ENCODE results near the gene ANKRD22. TPM values are rescaled to one million over a fixed set of nuclear protein-coding genes. Genes with fewer than 3 reads are reported as not detected.

Gene ANKRD22
- polyA plus RNA-seq, 1 of the 3 experiments (the other 2 are of a cell fraction), result 0.15 TPM

- no peaks in the 10 kb centered on the region for H3K79me2 ChIP-seq (ENCODE audit: insufficient read depth)
- no peaks in the 10 kb centered on the region for H3K4me1 ChIP-seq (ENCODE audit: control insufficient read depth in 1 of 2, insufficient read depth in 2 of 2, low read depth in 1 of 2, low read length in 1 of 2)
- no peaks in the 10 kb centered on the region for H3K27me3 ChIP-seq (ENCODE audit: insufficient read depth)
- no peaks in the 10 kb centered on the region for H3K36me3 ChIP-seq (replicated peaks in 1 of 2; ENCODE audit: control insufficient read depth in 1 of 2, insufficient read depth in 2 of 2, low read length in 1 of 2)
- no peak overlapping the region for H3K27ac ChIP-seq (ENCODE audit: low read depth in 2 of 2, low read length in 1 of 2)
- no peak overlapping the region for H3K4me3 ChIP-seq (ENCODE audit: low read depth in 2 of 2, low read length in 1 of 2)
- DNase-seq, result no peak
- TF ChIP-seq MAX (IDR thresholded peaks at IDR 0.05; ENCODE audit: low read depth), result no peak
- TF ChIP-seq JUND (IDR thresholded peaks at IDR 0.05), result no peak
- TF ChIP-seq FOXM1 (IDR thresholded peaks at IDR 0.05; ENCODE audit: low read depth), result no peak
- TF ChIP-seq MEF2A (IDR thresholded peaks at IDR 0.05; ENCODE audit: borderline replicate concordance, low read depth), result no peak
- no peak for TF ChIP-seq POLR2AphosphoS5 (IDR thresholded peaks at IDR 0.05; ENCODE audit: low read depth, low read length)
- TF ChIP-seq ZBTB33 (IDR thresholded peaks at IDR 0.05; ENCODE audit: borderline replicate concordance, low read depth), result no peak
- TF ChIP-seq GABPA (IDR thresholded peaks at IDR 0.05; ENCODE audit: low read depth), result no peak
- TF ChIP-seq USF2 (IDR thresholded peaks at IDR 0.05; ENCODE audit: borderline replicate concordance, low read depth, low read length), result no peak
- TF ChIP-seq REST (IDR thresholded peaks at IDR 0.05; ENCODE audit: low read depth, low read length), result no peak
- TF ChIP-seq FOXJ3 (CRISPR knock-in tag; IDR thresholded peaks at IDR 0.05), result no peak
- TF ChIP-seq NRF1 (IDR thresholded peaks at IDR 0.05; ENCODE audit: low read depth, low read length), result no peak
- no peak for TF ChIP-seq FOSL2 (IDR thresholded peaks at IDR 0.05; ENCODE audit: borderline replicate concordance, low read depth)
- TF ChIP-seq TAF1 (IDR thresholded peaks at IDR 0.05; ENCODE audit: borderline replicate concordance, low read depth, low read length), result no peak
- TF ChIP-seq PBX3 (IDR thresholded peaks at IDR 0.05), result no peak
- no peak for TF ChIP-seq USF1 (IDR thresholded peaks at IDR 0.05; ENCODE audit: borderline replicate concordance, low read depth)
- TF ChIP-seq CTCF (IDR thresholded peaks at IDR 0.05), result no peak
- TF ChIP-seq CHD2 (IDR thresholded peaks at IDR 0.05; ENCODE audit: low read length, partially characterized antibody), result no peak
- 2% methylated on average over 2 of the region's 2 CpGs for WGBS (ENCODE audit: low lambda C conversion rate)
- H3K4me2 ChIP-seq, result no peak overlapping the region
- H3K9me2 ChIP-seq, result no peaks in the 10 kb centered on the region
- H4K20me1 ChIP-seq (ENCODE audit: insufficient read depth), result no peaks in the 10 kb centered on the region
- CTCF ChIA-PET, result interaction anchor here (0.6 to 12.7 kb wide), 58 partner anchors 9 to 766 kb away, joined by 3 to 425 read pairs (median 7); partner anchors contain the start of genes ANKRD22, CH25H, FAS and STAMBPL1
- H3F3A ChIP-seq (replicated peaks; ENCODE audit: insufficient read depth), result no peaks in the 10 kb centered on the region
- H3K9ac ChIP-seq, result no peak overlapping the region
- no peaks in the 10 kb centered on the region for H3K9me3 ChIP-seq
- H2AFZ ChIP-seq (ENCODE audit: low read depth), result no peak overlapping the region
- POLR2A ChIA-PET, result interaction anchor here (2.7 kb wide), 1 partner anchor 97 kb away, joined by 9 read pairs; no protein-coding TSS in a partner anchor
These were observed 15.8 kb downstream of the ANKRD22 start for GRCh38 chr10:88835910-88836221.

Data from SK-N-SH (cell line).